Cortex of kidney (tissue), 1 donor: ENCODE measurements around the gene LIN7A.

ENCODE experiments used
- DNase-seq: peaks from one replicate; lab custom pipeline; 2025; lab: John Stamatoyannopoulos, UW

Gene LIN7A

GRCh38 chr12:80937391-80938238 lies at the start of gene LIN7A:
Gene LIN7A (minus strand): TSS chr12:80937934. CDS start chr12:80937722, 212 bp downstream.
- DNase-seq: no peak

GRCh38 chr12:80986224-80986623 lies 48.5 kb upstream of the LIN7A start:
- DNase-seq: no peak

GRCh38 chr12:80979816-80980215 lies 42.1 kb upstream of the LIN7A start:
- no peak for DNase-seq

- no peak for DNase-seq
Observed at GRCh38 chr12:80979251-80979650, 41.5 kb upstream of the LIN7A start.

GRCh38 chr12:80977346-80977745 lies 39.6 kb upstream of the LIN7A start:
- no peak for DNase-seq

GRCh38 chr12:80968326-80968725 lies 30.6 kb upstream of the LIN7A start:
- DNase-seq: no peak

- DNase-seq: no peak
Observed at GRCh38 chr12:80967565-80967964, 29.8 kb upstream of the LIN7A start.

GRCh38 chr12:80966001-80966400 lies 28.3 kb upstream of the LIN7A start:
- DNase-seq: no peak

- DNase-seq: no peak
Observed at GRCh38 chr12:80958162-80958561, 20.4 kb upstream of the LIN7A start.

GRCh38 chr12:80954857-80955520 lies 17.3 kb upstream of the LIN7A start:
- no peak for DNase-seq

GRCh38 chr12:80952443-80952842 lies 14.7 kb upstream of the LIN7A start:
- no peak for DNase-seq

- DNase-seq: no peak
Observed at GRCh38 chr12:80946591-80946990, 8.9 kb upstream of the LIN7A start.

GRCh38 chr12:80943338-80943737 lies 5.6 kb upstream of the LIN7A start:
- DNase-seq: no peak

- DNase-seq: no peak
Observed at GRCh38 chr12:80941916-80942315, 4.2 kb upstream of the LIN7A start.

- DNase-seq: no peak
Observed at GRCh38 chr12:80939231-80939950, 1.7 kb upstream of the LIN7A start.

- no peak for DNase-seq
Observed at GRCh38 chr12:80938397-80938796, 663 bp upstream of the LIN7A start.

- DNase-seq: no peak
Observed at GRCh38 chr12:80936642-80937390, 918 bp downstream of the LIN7A start.

GRCh38 chr12:80936353-80936641 lies 1.4 kb downstream of the LIN7A start:
- no peak for DNase-seq

- no peak for DNase-seq
Observed at GRCh38 chr12:80935111-80935510, 2.6 kb downstream of the LIN7A start.

- no peak for DNase-seq
Observed at GRCh38 chr12:80925983-80926382, 11.8 kb downstream of the LIN7A start.

- DNase-seq: no peak
Observed at GRCh38 chr12:80925237-80925636, 12.5 kb downstream of the LIN7A start.

GRCh38 chr12:80924437-80924836 lies 13.3 kb downstream of the LIN7A start:
- DNase-seq: no peak
